ENCODE results near the gene ANAPC2.

DNA sequence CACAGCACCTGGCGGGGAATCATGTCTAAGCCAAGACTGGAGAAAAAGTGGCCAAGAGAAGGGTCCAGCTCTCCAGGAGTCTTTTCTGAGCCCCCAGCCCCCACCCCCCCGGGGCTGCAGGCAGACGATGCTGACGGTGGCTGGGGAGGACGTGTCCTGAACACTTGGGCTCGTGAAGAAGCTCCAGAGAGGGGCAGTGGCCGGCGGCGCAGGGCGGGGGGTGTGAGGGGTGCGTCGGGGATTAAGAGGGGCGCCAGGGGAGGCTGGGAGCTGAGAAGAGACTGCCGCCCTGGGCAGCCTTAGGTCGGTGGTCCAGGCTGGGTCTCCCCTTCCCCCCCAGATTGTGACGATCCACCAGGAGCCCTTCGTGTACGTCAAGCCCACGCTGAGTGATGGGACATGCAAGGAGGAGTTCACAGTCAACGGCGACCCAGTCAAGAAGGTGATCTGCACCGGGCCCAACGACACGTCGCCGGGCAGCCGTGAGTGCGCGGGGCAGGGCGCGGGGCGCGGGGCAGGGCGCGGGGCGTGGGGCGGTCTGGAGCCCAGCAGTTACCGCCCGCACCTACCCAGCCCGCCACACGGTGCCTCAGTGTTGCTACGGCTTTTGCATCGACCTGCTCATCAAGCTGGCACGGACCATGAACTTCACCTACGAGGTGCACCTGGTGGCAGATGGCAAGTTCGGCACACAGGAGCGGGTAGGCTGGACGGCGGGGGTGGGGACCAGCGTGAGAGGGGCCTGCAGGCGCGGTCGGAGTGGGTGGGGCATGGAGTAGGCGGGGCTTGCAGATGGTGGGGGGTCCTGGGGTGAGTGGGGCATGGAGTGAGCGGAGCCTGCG is 27.4 kb downstream of the ANAPC2 start:
- TF ChIP-seq, protein P1, sequence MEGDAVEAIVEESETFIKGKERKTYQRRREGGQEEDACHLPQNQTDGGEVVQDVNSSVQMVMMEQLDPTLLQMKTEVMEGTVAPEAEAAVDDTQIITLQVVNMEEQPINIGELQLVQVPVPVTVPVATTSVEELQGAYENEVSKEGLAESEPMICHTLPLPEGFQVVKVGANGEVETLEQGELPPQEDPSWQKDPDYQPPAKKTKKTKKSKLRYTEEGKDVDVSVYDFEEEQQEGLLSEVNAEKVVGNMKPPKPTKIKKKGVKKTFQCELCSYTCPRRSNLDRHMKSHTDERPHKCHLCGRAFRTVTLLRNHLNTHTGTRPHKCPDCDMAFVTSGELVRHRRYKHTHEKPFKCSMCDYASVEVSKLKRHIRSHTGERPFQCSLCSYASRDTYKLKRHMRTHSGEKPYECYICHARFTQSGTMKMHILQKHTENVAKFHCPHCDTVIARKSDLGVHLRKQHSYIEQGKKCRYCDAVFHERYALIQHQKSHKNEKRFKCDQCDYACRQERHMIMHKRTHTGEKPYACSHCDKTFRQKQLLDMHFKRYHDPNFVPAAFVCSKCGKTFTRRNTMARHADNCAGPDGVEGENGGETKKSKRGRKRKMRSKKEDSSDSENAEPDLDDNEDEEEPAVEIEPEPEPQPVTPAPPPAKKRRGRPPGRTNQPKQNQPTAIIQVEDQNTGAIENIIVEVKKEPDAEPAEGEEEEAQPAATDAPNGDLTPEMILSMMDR (IDR thresholded peaks at IDR 0.05): no peak; the same call in 1 of the 2 replicates
- TF ChIP-seq ZFX (IDR thresholded peaks at IDR 0.05; ENCODE audit: borderline replicate concordance): no peak

Data from 22Rv1 (cell line).